ENCODE measurements around the gene KYAT1. TPM values are rescaled to one million over a fixed set of nuclear protein-coding genes. Genes with fewer than 3 reads are reported as not detected.

KYAT1 gene
- 1 to 10 TPM; 4.1 to 7.5 (median 5.2) TPM for polyA plus RNA-seq
- long read RNA-seq, donor 1, partial matches to known transcripts, result 0 of 2 reads
- long read RNA-seq, donor 1, other reads (novel, unspliced or antisense), result 0 of 2 reads
- long read RNA-seq, donor 2, result 0 reads
- long read RNA-seq, donor 3, partial matches to known transcripts, result 6 of 6 reads
- long read RNA-seq, donor 3, other reads (novel, unspliced or antisense), result 0 of 6 reads
- long read RNA-seq, donor 4, result 0 reads
- long read RNA-seq, donor 5, result 0 reads
- long read RNA-seq, donor 6, result 0 reads
- long read RNA-seq, donor 7, result 0 reads
- long read RNA-seq, donor 8, result 0 reads
- long read RNA-seq, donor 9, result 0 reads
- long read RNA-seq, donor 10, partial matches to known transcripts, result 19 of 26 reads
- long read RNA-seq, donor 10, other reads (novel, unspliced or antisense), result 7 of 26 reads

DNA sequence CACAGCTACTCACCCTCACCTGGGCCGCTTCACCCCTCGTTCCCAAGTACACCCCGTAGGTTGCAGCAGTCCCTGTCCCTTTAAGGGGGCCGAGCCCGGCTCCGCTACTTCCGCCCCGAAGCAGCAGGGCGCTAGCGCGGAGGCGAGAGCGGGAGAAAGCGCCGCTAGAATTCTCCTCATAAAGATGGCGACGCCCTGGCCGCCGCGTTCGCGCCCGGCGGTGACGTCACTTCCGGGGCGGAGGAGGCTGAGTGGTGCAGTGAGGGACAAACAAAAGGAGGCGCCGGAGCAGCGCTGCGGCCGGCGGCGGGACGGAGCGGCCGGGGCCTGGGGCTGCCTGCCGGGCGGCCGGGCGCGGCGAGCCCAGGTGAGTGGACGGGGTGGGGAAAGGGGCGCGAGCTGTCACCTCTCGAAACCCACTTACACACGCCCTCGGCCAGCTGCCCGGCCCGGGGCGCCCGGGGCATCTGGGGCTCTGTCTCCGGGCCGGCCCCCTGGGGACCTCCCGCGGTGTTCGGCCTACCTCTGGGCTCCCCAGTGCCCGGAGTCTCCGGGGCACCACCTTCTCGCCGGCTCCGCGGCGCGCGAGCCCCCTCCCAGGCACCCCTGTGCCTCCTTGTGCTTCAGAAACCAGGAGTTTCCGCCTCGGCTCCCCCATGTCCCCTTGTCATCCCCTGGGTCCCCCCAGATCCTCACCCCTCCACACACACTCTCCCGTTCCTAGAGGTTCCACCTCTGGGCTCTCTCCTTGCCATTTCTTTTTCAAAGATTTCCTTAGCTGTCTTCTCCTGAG, at the start of gene KYAT1, which contains the start of gene LRRC8A:
KYAT1 (minus strand) TSS at position 67 of the 793 bp plus-strand sequence. CDS start 36,545 bp downstream, outside the sequence.
LRRC8A (plus strand) TSS at position 250 of the 793 bp plus-strand sequence. CDS start 25,032 bp downstream, outside the sequence.
- WGBS, 3 donors, result 0 to 1% (median 1%) methylated on average over 42 to 70 of the region's 70 CpGs
- FAIRE-seq, result no peak

DNA sequence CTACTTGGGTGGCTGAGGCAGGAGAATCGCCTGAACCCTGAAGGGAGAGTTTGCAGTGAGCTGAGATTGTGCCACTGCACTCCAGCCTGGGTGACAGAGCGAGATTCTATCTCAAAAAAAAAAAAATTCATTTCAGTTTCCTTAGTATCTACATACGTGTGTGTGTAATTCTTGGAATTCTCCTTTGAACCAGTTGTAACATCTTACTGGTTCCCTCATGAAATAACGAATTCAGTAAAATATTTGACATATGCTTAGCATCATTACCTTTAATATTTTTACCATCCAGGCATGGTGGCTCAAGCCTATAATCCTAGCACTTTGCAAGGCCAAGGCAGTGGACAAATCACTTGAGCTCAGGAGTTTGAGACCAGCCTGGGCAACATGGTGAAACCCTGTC, 47.8 kb upstream of the KYAT1 start:
- no peaks in the 10 kb centered on the region for H3K9me3 ChIP-seq (ENCODE audit: control insufficient read depth in 2 of 2, insufficient read depth in 1 of 2, low read depth in 1 of 2, low read length in 1 of 2)
- no peaks in the 10 kb centered on the region for H3K4me1 ChIP-seq (ENCODE audit: control insufficient read depth in 3 of 3, insufficient read depth in 2 of 3, low read depth in 1 of 3, low read length in 2 of 3)
- 76 to 88% (median 84%) methylated on average over 4 of the region's 4 CpGs for WGBS, 3 donors
- peaks cover 0 to 6% (median 0%) of the 10 kb centered on the region in 3 donors for H3K36me3 ChIP-seq (ENCODE audit: control insufficient read depth in 3 of 3, insufficient read depth in 2 of 3, low read depth in 1 of 3, low read length in 3 of 3)
- DNase-seq (no peak), FAIRE-seq (no peak)
- H3K4me3 ChIP-seq (ENCODE audit: low read depth in 1 of 3, low read length in 3 of 3), result no peak overlapping the region
- no peak overlapping the region for H3K27ac ChIP-seq (ENCODE audit: low read depth in 1 of 3, low read length in 2 of 3)
- H3K27me3 ChIP-seq (ENCODE audit: control insufficient read depth in 3 of 3, insufficient read depth in 3 of 3, low read length in 3 of 3), result no peaks in the 10 kb centered on the region

More for the DNA sequence above, at the start of gene KYAT1, which contains the start of gene LRRC8A:
- H3K4me1 ChIP-seq (ENCODE audit: control insufficient read depth in 3 of 3, insufficient read depth in 2 of 3, low read depth in 1 of 3, low read length in 2 of 3), result peaks cover under 1 to 19% (median 3%) of the 10 kb centered on the region in 3 donors
- H3K4me3 ChIP-seq (ENCODE audit: low read depth in 1 of 3, low read length in 3 of 3), result peak within 1 kb of the TSS; percentile 73 to 96 (median 95)
- peaks cover 0 to 27% (median 4%) of the 10 kb centered on the region in 3 donors for H3K36me3 ChIP-seq (ENCODE audit: control insufficient read depth in 3 of 3, insufficient read depth in 2 of 3, low read depth in 1 of 3, low read length in 3 of 3)
- H3K27me3 ChIP-seq (ENCODE audit: control insufficient read depth in 3 of 3, insufficient read depth in 3 of 3, low read length in 3 of 3), result no peaks in the 10 kb centered on the region
- peak; percentile 97 to 99 for DNase-seq
- peak within 1 kb of the TSS; percentile 75 to 88 (median 86) for H3K27ac ChIP-seq (ENCODE audit: low read depth in 1 of 3, low read length in 2 of 3)
- H3K9me3 ChIP-seq (ENCODE audit: control insufficient read depth in 2 of 2, insufficient read depth in 1 of 2, low read depth in 1 of 2, low read length in 1 of 2), result no peaks in the 10 kb centered on the region

DNA sequence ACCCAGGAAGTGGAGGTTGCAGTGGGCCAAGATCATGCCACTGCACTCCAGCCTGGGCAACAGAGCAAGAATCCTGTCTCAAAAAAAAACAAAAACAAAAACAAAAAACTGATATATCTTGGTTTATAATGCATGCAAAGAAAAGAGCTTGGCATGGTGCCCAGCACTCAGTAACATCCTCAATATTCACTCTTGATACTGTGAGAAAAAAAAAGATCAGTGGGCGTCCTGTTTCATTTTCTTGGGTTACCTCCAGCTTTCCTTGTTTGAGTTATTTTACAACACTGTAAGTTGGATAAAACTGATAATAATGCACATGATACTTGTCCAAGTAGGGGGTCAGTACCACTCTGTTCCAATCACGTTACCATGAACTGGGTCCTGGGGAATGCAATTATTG, 46.9 kb upstream of the KYAT1 start:
- no peaks in the 10 kb centered on the region for H3K4me1 ChIP-seq (ENCODE audit: control insufficient read depth in 3 of 3, insufficient read depth in 2 of 3, low read depth in 1 of 3, low read length in 2 of 3)
- H3K4me3 ChIP-seq (ENCODE audit: low read depth in 1 of 3, low read length in 3 of 3), result no peak overlapping the region
- no peak for FAIRE-seq
- H3K27ac ChIP-seq (ENCODE audit: low read depth in 1 of 3, low read length in 2 of 3), result no peak overlapping the region
- H3K9me3 ChIP-seq (ENCODE audit: control insufficient read depth in 2 of 2, insufficient read depth in 1 of 2, low read depth in 1 of 2, low read length in 1 of 2), result no peaks in the 10 kb centered on the region
- 68 to 82% (median 76%) methylated on average over 2 of the region's 2 CpGs for WGBS, 3 donors
- H3K27me3 ChIP-seq (ENCODE audit: control insufficient read depth in 3 of 3, insufficient read depth in 3 of 3, low read length in 3 of 3), result no peaks in the 10 kb centered on the region
- H3K36me3 ChIP-seq (ENCODE audit: control insufficient read depth in 3 of 3, insufficient read depth in 2 of 3, low read depth in 1 of 3, low read length in 3 of 3), result peaks cover 0 to 3% (median 0%) of the 10 kb centered on the region in 3 donors
- DNase-seq, result no peak

DNA sequence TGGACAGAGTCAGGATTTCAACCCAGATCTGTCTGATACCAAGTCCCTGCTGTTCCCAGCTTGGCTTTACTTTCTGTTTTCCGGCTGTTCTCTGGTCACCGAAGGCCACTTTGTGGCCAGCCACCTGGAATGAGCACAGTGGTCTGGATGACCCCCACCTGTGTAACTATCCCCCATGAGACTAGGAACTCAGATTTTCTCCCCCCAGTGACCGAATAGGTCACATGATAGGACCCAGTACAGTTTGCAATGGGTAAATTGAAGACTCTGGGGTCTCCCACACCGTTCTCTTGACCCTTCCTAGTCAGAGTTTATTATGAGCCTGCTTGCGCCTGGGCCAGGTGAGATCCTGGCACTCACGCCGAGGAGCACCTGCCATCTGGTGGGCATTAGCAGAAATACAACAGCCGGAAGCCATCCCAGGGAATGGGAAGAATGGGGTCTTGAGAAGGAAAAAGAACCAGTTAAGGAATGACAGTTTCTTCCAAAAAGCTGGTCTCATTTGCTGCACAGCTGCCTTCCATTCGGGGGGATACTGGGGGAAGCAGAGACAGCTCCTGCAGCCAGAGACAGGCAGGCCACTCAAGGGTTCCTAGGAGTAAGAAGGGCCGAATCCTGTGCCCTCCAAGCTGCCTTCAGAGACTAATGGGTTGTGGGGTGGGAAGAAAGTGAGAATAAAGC, 46.1 kb upstream of the KYAT1 start:
- no peaks in the 10 kb centered on the region for H3K4me1 ChIP-seq (ENCODE audit: control insufficient read depth in 3 of 3, insufficient read depth in 2 of 3, low read depth in 1 of 3, low read length in 2 of 3)
- H3K4me3 ChIP-seq (ENCODE audit: low read depth in 1 of 3, low read length in 3 of 3), result no peak overlapping the region
- no peak overlapping the region for H3K27ac ChIP-seq (ENCODE audit: low read depth in 1 of 3, low read length in 2 of 3)
- FAIRE-seq (no peak), DNase-seq (peak; percentile 54 to 68)
- H3K36me3 ChIP-seq (ENCODE audit: control insufficient read depth in 3 of 3, insufficient read depth in 2 of 3, low read depth in 1 of 3, low read length in 3 of 3), result peaks cover 0 to 3% (median 0%) of the 10 kb centered on the region in 3 donors
- no peaks in the 10 kb centered on the region for H3K9me3 ChIP-seq (ENCODE audit: control insufficient read depth in 2 of 2, insufficient read depth in 1 of 2, low read depth in 1 of 2, low read length in 1 of 2)
- WGBS, 3 donors, result 22 to 33% (median 23%) methylated on average over 10 of the region's 10 CpGs
- no peaks in the 10 kb centered on the region for H3K27me3 ChIP-seq (ENCODE audit: control insufficient read depth in 3 of 3, insufficient read depth in 3 of 3, low read length in 3 of 3)

DNA sequence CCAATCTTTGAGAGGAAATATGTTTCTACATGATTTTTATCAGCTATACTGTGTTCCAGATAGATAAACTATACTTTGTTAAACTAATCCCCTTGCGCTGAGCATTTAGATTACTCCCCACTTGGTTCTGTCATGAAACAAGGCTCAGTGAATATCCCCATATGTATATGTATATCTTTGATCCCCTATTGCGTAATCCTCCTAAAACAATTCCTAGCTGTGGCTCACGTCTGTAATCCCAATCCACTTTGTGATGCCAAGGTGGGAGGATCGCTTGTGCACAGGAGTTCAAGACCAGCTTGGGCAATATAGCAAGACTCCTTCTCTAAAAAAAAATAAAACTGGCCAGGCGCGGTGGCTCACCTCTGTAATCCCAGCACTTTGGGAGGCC, 41.7 kb upstream of the KYAT1 start:
- WGBS, 3 donors, result 87 to 89% (median 88%) methylated on average over 6 of the region's 6 CpGs
- H3K27me3 ChIP-seq (ENCODE audit: control insufficient read depth in 3 of 3, insufficient read depth in 3 of 3, low read length in 3 of 3), result no peaks in the 10 kb centered on the region
- H3K4me3 ChIP-seq (ENCODE audit: low read depth in 1 of 3, low read length in 3 of 3), result no peak overlapping the region
- no peaks in the 10 kb centered on the region for H3K9me3 ChIP-seq (ENCODE audit: control insufficient read depth in 2 of 2, insufficient read depth in 1 of 2, low read depth in 1 of 2, low read length in 1 of 2)
- peaks cover 0 to 7% (median 0%) of the 10 kb centered on the region in 3 donors for H3K36me3 ChIP-seq (ENCODE audit: control insufficient read depth in 3 of 3, insufficient read depth in 2 of 3, low read depth in 1 of 3, low read length in 3 of 3)
- no peak overlapping the region for H3K27ac ChIP-seq (ENCODE audit: low read depth in 1 of 3, low read length in 2 of 3)
- peaks cover 0 to 22% (median 0%) of the 10 kb centered on the region in 3 donors for H3K4me1 ChIP-seq (ENCODE audit: control insufficient read depth in 3 of 3, insufficient read depth in 2 of 3, low read depth in 1 of 3, low read length in 2 of 3)
- FAIRE-seq (no peak), DNase-seq (no peak)

DNA sequence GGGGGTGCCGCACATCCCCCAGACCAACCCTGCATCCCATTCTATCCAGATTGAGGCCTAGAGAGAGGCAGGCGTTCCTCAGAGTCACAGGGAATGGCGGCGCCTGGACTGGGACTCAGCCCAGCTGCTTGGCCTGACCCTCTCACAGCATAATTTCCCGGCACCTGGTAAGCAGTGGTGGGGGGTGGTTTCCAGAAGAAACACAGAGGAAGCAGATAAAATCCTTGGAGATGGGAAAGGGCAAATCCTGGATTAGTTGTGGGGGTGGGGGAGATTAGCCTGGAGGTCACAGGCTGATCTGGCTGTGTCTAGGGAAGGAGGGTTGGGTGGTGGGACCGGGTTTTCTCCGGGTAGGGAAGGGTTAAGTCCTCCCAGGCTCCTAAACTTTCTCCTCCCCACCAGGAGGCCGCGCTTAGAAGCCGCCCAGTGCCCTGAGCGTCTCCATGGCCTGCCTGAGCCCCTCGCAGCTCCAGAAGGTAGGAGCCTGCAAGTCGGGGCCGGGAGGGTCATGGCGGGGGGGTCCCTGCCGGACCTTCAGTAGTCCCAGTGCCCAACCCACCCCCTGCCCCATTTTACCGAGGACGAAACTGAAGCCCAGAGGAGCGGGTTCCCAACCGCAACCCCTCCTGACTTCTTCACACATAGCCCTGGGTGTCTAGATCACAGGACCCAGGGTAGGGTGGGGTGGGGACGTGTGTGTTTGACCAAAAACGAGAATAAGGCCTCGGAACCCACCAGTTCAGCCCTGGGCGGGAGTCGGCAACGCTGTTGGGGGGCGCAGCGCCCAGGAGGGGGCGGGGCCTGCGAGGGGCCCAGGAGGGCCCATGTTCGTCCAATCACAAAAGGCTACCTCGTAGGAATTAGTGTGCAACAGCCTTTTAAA, 40.4 kb upstream of the KYAT1 start:
- WGBS, 3 donors, result 16 to 32% (median 26%) methylated on average over 30 to 32 of the region's 32 CpGs
- FAIRE-seq (no peak), DNase-seq (peak in 1 of 2 donors; percentile 76)
- Histone ChIP-seq H3K4me3 (ENCODE audit: low read depth in 1 of 3, low read length in 3 of 3) (peak overlapping the region in 2 of 3 donors; percentile 9 to 68), H3K9me3 (ENCODE audit: control insufficient read depth in 2 of 2, insufficient read depth in 1 of 2, low read depth in 1 of 2, low read length in 1 of 2) (no peaks in the 10 kb centered on the region), H3K27ac (ENCODE audit: low read depth in 1 of 3, low read length in 2 of 3) (peak overlapping the region; percentile 6 to 78 (median 52)), H3K4me1 (ENCODE audit: control insufficient read depth in 3 of 3, insufficient read depth in 2 of 3, low read depth in 1 of 3, low read length in 2 of 3) (peaks cover 0 to 22% (median 0%) of the 10 kb centered on the region in 3 donors), H3K27me3 (ENCODE audit: control insufficient read depth in 3 of 3, insufficient read depth in 3 of 3, low read length in 3 of 3) (no peaks in the 10 kb centered on the region), H3K36me3 (ENCODE audit: control insufficient read depth in 3 of 3, insufficient read depth in 2 of 3, low read depth in 1 of 3, low read length in 3 of 3) (peaks cover 0 to 19% (median under 1%) of the 10 kb centered on the region in 3 donors)

DNA sequence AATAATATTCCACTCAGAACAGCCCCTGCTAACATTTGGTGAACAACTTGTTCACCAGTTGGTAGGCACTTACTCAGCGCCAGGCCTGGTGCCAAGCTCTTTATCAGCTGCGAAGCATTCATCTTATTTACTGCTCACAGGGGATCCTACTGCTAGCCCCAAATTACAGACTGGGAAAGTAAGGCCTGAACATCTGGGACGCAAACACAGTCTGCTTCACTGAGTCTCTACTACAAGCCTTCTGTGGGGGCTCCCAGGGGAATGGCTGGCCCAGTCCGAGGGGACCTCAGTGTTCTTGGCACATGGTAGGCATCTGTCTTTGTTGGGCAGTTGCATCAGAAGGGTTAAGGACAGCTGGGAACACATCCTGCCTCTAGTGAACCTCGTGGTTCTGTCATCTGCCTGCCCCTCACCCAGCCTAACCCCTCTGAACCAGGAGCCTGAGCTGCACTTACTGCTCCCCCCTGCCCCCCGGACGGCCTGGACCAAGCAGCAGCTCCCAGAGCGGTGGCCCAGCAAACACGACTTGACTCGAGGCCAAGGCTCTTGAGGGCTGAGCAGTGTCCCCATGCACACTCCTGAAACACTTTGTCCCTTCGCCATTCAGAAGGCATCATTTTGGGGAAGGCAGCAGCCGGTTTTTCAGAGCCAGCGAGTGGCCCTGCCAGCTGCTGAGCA, 38.8 kb upstream of the KYAT1 start, which contains the start of gene PHYHD1:
PHYHD1 (plus strand) TSS at position 602 of the 678 bp plus-strand sequence. CDS start 1,342 bp downstream, outside the sequence.
- Histone ChIP-seq H3K9me3 (ENCODE audit: control insufficient read depth in 2 of 2, insufficient read depth in 1 of 2, low read depth in 1 of 2, low read length in 1 of 2) (no peaks in the 10 kb centered on the region), H3K36me3 (ENCODE audit: control insufficient read depth in 3 of 3, insufficient read depth in 2 of 3, low read depth in 1 of 3, low read length in 3 of 3) (peaks cover 2 to 31% (median 2%) of the 10 kb centered on the region in 3 donors), H3K4me1 (ENCODE audit: control insufficient read depth in 3 of 3, insufficient read depth in 2 of 3, low read depth in 1 of 3, low read length in 2 of 3) (peaks cover 0 to 22% (median 0%) of the 10 kb centered on the region in 3 donors), H3K27ac (ENCODE audit: low read depth in 1 of 3, low read length in 2 of 3) (peak within 1 kb of the TSS; percentile 6 to 78 (median 63)), H3K27me3 (ENCODE audit: control insufficient read depth in 3 of 3, insufficient read depth in 3 of 3, low read length in 3 of 3) (no peaks in the 10 kb centered on the region), H3K4me3 (ENCODE audit: low read depth in 1 of 3, low read length in 3 of 3) (peak within 1 kb of the TSS in 1 of 3 donors; percentile 68)
- no peak for FAIRE-seq
- 65 to 76% (median 67%) methylated on average over 13 of the region's 13 CpGs for WGBS, 3 donors
- DNase-seq, result peak in 1 of 2 donors; percentile 18
